Ovary (tissue), 3 donors: ENCODE results near the gene MAST1.

Experiments used
- EP300 ChIP-seq: sonication (generic); formaldehyde crosslinking; IDR thresholded peaks from one replicate; pipeline ENCODE4 v1.6.1; 2017; ENCODE audit warnings: antibody characterized with exemption
- POLR2A ChIP-seq: fragments of 450-650 bp; IDR thresholded peaks from one replicate; pipeline ENCODE4 v1.6.1; 2017; ENCODE audit warnings: antibody characterized with exemption, mild to moderate bottlenecking, moderate library complexity
- TF ChIP-seq, protein P1 (sequence below), 3 donors: fragments of 450-650 bp in 2 of 3; fragments of 200-600 bp in 1 of 3; IDR thresholded peaks; one replicate each; pipeline versions ENCODE4 v1.5.1 to v1.8.0; 2016 to 2022; ENCODE audit warnings: antibody characterized with exemption in 3 of 3, mild to moderate bottlenecking in 1 of 3
- donor health status: DM: no; HTN: no; CAD: no.

DNA sequence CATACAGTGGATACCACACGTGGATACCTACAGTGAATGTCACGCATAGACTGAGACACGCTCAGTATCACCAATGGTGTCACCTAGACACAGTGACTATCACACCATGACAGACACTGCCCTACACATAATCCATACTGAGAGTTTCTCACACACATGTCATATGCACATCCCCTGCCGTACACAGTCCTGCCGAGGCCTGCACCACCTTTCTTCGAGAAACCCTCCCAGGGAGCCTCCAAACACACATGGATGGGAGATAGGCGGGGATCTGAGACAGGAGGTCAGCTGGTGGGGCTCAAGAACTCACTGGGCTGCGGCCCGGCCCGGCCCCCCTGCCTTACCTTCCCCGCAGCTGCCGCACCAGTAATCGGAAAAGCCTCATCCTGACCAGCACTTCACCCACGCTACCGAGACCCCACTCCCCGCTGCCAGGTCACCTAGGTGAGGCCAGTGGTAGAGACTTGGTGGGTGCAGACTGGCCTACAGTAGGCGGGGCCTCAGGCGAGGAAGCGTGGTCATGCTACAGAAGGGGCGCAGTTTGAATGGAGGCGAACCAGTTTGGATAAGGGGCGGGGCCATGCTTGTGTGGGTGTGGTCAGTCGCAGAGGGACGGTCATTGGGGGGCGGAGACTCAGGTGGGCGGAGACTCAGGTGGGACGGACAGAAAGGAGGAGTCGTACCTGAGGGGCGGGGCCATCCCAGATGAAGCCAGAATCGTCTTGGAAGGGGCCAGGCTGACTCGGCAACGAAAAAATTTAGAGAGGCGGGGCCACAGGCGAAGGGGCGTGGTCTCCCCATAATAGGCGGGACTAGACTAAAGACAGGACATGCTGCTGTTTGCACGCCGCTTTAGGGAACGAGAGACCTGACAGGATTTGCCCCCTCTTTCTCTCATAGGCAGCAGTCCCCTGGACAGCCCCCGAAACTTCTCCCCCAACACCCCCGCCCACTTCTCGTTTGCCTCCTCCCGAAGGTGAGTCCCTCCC lies 2.1 kb downstream of the MAST1 start:
- TF ChIP-seq, protein P1, sequence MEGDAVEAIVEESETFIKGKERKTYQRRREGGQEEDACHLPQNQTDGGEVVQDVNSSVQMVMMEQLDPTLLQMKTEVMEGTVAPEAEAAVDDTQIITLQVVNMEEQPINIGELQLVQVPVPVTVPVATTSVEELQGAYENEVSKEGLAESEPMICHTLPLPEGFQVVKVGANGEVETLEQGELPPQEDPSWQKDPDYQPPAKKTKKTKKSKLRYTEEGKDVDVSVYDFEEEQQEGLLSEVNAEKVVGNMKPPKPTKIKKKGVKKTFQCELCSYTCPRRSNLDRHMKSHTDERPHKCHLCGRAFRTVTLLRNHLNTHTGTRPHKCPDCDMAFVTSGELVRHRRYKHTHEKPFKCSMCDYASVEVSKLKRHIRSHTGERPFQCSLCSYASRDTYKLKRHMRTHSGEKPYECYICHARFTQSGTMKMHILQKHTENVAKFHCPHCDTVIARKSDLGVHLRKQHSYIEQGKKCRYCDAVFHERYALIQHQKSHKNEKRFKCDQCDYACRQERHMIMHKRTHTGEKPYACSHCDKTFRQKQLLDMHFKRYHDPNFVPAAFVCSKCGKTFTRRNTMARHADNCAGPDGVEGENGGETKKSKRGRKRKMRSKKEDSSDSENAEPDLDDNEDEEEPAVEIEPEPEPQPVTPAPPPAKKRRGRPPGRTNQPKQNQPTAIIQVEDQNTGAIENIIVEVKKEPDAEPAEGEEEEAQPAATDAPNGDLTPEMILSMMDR (IDR thresholded peaks at IDR 0.05), result no peak
- TF ChIP-seq POLR2A, result no peak
- no peak for TF ChIP-seq EP300
